HEK293 (cell line): ENCODE data around the gene HIC1.

Experiments used
- CTCF ChIA-PET: fragments of 350-600 bp; formaldehyde crosslinking; extraction: SDS; loops from one replicate; lab custom pipeline; 2021; ENCODE audit warnings: antibody characterized with exemption; lab: Yijun Ruan, JAX
- POLR2A ChIA-PET: fragments of 300-600 bp; formaldehyde crosslinking; extraction: SDS; loops from one replicate; lab custom pipeline; 2020; ENCODE audit warnings: antibody characterized with exemption, inconsistent platforms; lab: Yijun Ruan, JAX
- H3K27ac ChIP-seq: fragments of 200-500 bp; sonication (Bioruptor generic); 2 replicates; pipeline ENCODE4 v1.5.1; 2014; ENCODE audit warnings: low read depth, low read length, control low read depth, inconsistent platforms; ENCODE audit errors: extremely low read depth
- H3K36me3 ChIP-seq, 2 experiments: fragments of 200-500 bp in 1 of 2; sonication (Bioruptor generic) in 1 of 2; 1 replicate in 1 of 2; 2 replicates in 1 of 2; pipeline ENCODE4 v1.5.1; 2014 to 2017; ENCODE audit warnings: inconsistent platforms in 2 of 2, low read length in 2 of 2; ENCODE audit not compliant: control insufficient read depth in 2 of 2, insufficient read depth in 1 of 2
- H3K4me1 ChIP-seq: fragments of 200-500 bp; sonication (Bioruptor generic); 2 replicates; pipeline ENCODE4 v1.5.1; 2014; ENCODE audit warnings: mild to moderate bottlenecking, low read length, inconsistent platforms; ENCODE audit not compliant: control insufficient read depth, insufficient read depth
- H3K4me3 ChIP-seq: 2 replicates; pipeline ENCODE4 v1.5.1; 2011; ENCODE audit warnings: low read depth, mild to moderate bottlenecking, control low read depth, low read length, moderate library complexity
- H3K9me3 ChIP-seq: fragments of 200-500 bp; sonication (Bioruptor generic); 2 replicates; pipeline ENCODE4 v1.5.1; 2014; ENCODE audit warnings: low read depth, low read length, inconsistent platforms; ENCODE audit not compliant: control insufficient read depth, insufficient read depth
- KLF16 ChIP-seq: fragments of 450-650 bp; formaldehyde crosslinking; IDR thresholded peaks from 2 replicates; pipeline ENCODE4 v1.5.1; 2017; ENCODE audit warnings: missing biosample characterization, missing genetic modification characterization
- SALL2 ChIP-seq: fragments of 450-650 bp; formaldehyde crosslinking; IDR thresholded peaks from 2 replicates; pipeline ENCODE4 v1.5.0; 2017; ENCODE audit warnings: missing biosample characterization, mild to moderate bottlenecking, missing genetic modification characterization, borderline replicate concordance
- TCF7L2 ChIP-seq: IDR thresholded peaks from 2 replicates; pipeline ENCODE4 v1.6.1; 2011; ENCODE audit warnings: low read depth, mild to moderate bottlenecking, inconsistent platforms, low read length, moderate library complexity, borderline replicate concordance
- YY1 ChIP-seq: fragments of 450-650 bp; formaldehyde crosslinking; IDR thresholded peaks from 2 replicates; pipeline ENCODE4 v1.5.1; 2018; ENCODE audit warnings: missing biosample characterization, missing genetic modification characterization
- YY2 ChIP-seq: fragments of 450-650 bp; formaldehyde crosslinking; IDR thresholded peaks from 2 replicates; pipeline ENCODE4 v1.5.1; 2016; ENCODE audit warnings: missing biosample characterization, missing genetic modification characterization
- ZBTB20 ChIP-seq: fragments of 450-650 bp; formaldehyde crosslinking; IDR thresholded peaks from 2 replicates; pipeline ENCODE4 v1.5.1; 2016; ENCODE audit warnings: missing biosample characterization, missing genetic modification characterization
- ZBTB26 ChIP-seq: fragments of 450-650 bp; formaldehyde crosslinking; optimal IDR thresholded peaks from 2 replicates; pipeline ENCODE3; 2016; ENCODE audit warnings: missing biosample characterization, mild to moderate bottlenecking, missing genetic modification characterization
- ZFP69B ChIP-seq: fragments of 450-650 bp; formaldehyde crosslinking; IDR thresholded peaks from 2 replicates; pipeline ENCODE4 v1.5.1; 2016; ENCODE audit warnings: missing biosample characterization, missing genetic modification characterization
- ZNF10 ChIP-seq: fragments of 450-650 bp; formaldehyde crosslinking; IDR thresholded peaks from 2 replicates; pipeline ENCODE4 v1.5.1; 2017; ENCODE audit warnings: missing biosample characterization, missing genetic modification characterization
- ZNF175 ChIP-seq: fragments of 450-650 bp; formaldehyde crosslinking; IDR thresholded peaks from 2 replicates; pipeline ENCODE4 v1.5.1; 2016; ENCODE audit warnings: missing biosample characterization, missing genetic modification characterization
- ZNF18 ChIP-seq: fragments of 450-650 bp; formaldehyde crosslinking; IDR thresholded peaks from 2 replicates; pipeline ENCODE4 v1.5.1; 2016; ENCODE audit warnings: missing biosample characterization, missing genetic modification characterization
- ZNF214 ChIP-seq: fragments of 450-650 bp; formaldehyde crosslinking; IDR thresholded peaks from 2 replicates; pipeline ENCODE4 v1.5.1; 2017; ENCODE audit warnings: missing biosample characterization, mild to moderate bottlenecking, missing genetic modification characterization, borderline replicate concordance
- ZNF391 ChIP-seq: fragments of 450-650 bp; formaldehyde crosslinking; IDR thresholded peaks from 2 replicates; pipeline ENCODE4 v1.5.1; 2016; ENCODE audit warnings: low read depth, missing biosample characterization, missing genetic modification characterization, borderline replicate concordance
- ZNF621 ChIP-seq: fragments of 450-650 bp; formaldehyde crosslinking; IDR thresholded peaks from 2 replicates; pipeline ENCODE4 v1.5.1; 2017; ENCODE audit warnings: missing biosample characterization, missing genetic modification characterization
- ZNF629 ChIP-seq: fragments of 450-650 bp; formaldehyde crosslinking; IDR thresholded peaks from 2 replicates; pipeline ENCODE4 v1.5.1; 2017; ENCODE audit warnings: missing biosample characterization, missing genetic modification characterization
- ZNF664 ChIP-seq: fragments of 450-650 bp; formaldehyde crosslinking; IDR thresholded peaks from 2 replicates; pipeline ENCODE4 v1.5.1; 2016; ENCODE audit warnings: missing biosample characterization, missing genetic modification characterization
- ZNF692 ChIP-seq: fragments of 450-650 bp; formaldehyde crosslinking; IDR thresholded peaks from 2 replicates; pipeline ENCODE4 v1.5.1; 2016; ENCODE audit warnings: missing biosample characterization, missing genetic modification characterization
- ZNF843 ChIP-seq: fragments of 450-650 bp; formaldehyde crosslinking; IDR thresholded peaks from 2 replicates; pipeline ENCODE4 v1.5.1; 2016; ENCODE audit warnings: missing biosample characterization, missing genetic modification characterization
- TF ChIP-seq, protein P1 (sequence below): fragments of 450-650 bp; formaldehyde crosslinking; IDR thresholded peaks from 2 replicates; pipeline ENCODE4 v1.5.1; 2017; ENCODE audit warnings: missing biosample characterization, missing genetic modification characterization

Gene HIC1

GRCh38 chr17:2075336-2076086 is 20.6 kb downstream of the HIC1 start (continued):
- TF ChIP-seq ZNF214 (tag by site-specific recombination): no peak
- TF ChIP-seq ZNF629: no peak
- TF ChIP-seq ZNF843 (tag by site-specific recombination): no peak
- no peak for TF ChIP-seq KLF16 (tag by site-specific recombination)
- TF ChIP-seq ZNF18: no peak
- no peak for TF ChIP-seq TCF7L2

DNA sequence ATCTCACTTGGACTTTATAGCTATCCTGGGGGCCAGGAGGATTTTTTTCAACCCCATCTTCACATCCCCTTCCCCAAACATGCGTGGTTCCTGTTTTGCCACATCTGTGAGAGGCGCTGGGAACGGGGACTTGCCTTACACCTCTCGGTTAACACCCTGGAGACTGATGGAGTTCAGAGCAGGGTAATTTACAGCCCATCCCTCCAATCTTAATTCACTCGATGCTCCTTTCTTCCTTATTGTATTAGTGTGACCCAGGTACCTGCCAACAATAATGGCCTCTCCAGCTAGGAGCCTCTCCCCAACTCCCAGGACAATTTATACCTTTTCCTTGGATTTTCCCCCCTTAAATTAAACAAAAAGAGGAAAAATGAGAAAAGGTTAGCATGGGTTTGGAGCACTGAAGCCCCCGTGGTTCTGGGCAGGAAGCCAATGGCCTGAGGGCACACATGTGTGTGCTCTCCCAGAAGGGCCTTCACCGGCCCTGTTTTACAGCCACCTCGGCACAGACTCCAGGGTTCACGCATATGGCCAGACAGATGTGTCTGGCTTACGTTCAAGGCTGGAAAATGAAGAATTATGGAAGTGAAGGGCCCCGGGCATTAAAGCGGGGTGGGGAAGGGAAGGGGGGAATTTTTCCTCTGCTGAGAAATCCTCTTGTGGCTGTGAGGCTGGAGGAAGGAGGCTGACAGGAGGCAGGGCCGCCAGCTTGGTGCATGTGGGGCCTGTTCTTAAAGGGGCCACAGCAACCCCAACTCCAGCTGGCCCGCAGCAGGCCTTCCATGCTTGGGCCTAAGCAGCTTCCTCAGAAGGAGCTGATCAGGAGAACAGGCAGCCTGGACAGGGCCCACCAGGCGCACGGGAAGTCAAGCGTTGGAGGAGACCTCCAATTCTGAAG is 21.4 kb downstream of the HIC1 start:
- H3K27ac ChIP-seq: peak overlapping the region; percentile 42
- peaks cover 4 to 56% of the 10 kb centered on the region in 2 experiments; a peak in 2 of 3 replicates for H3K36me3 ChIP-seq
- ChIA-PET CTCF (interaction anchor here (0.5 to 3.8 kb wide), 7 partner anchors 9 to 317 kb away, joined by 3 to 18 read pairs (median 4); partner anchors contain the start of gene HIC1), POLR2A (no interaction called here)
- TF ChIP-seq ZNF692 (tag by site-specific recombination): peak; percentile 93
- peak; percentile 74 for TF ChIP-seq ZBTB20 (tag by site-specific recombination)
- no peak for TF ChIP-seq ZNF391 (tag by site-specific recombination)
- peak; percentile 88 for TF ChIP-seq ZFP69B (tag by site-specific recombination)
- TF ChIP-seq, all 188 proteins: peak for 3
- H3K4me1 ChIP-seq: peaks cover 3% of the 10 kb centered on the region; the same call in 1 of the 2 replicates
- no peaks in the 10 kb centered on the region for H3K9me3 ChIP-seq
- H3K4me3 ChIP-seq: no peak overlapping the region

- Histone ChIP-seq H3K27ac (peak overlapping the region; percentile 42; the same call in 1 of the 2 replicates), H3K4me3 (no peak overlapping the region), H3K36me3 (peaks cover 4 to 56% of the 10 kb centered on the region in 2 experiments; a peak in 2 of 3 replicates), H3K4me1 (peaks cover 3% of the 10 kb centered on the region; the same call in 1 of the 2 replicates)
- POLR2A ChIA-PET: no interaction called here
- CTCF ChIA-PET: interaction anchor here (0.5 to 3.8 kb wide), 4 partner anchors 12 to 316 kb away, joined by 4 to 18 read pairs (median 6); no protein-coding TSS in a partner anchor
- TF ChIP-seq SALL2 (tag by site-specific recombination): no peak
- TF ChIP-seq, all 188 proteins: peak for 0
- H3K9me3 ChIP-seq: no peaks in the 10 kb centered on the region
Measured at GRCh38 chr17:2077040-2077439, 22.1 kb downstream of the HIC1 start.

- Histone ChIP-seq H3K9me3 (no peaks in the 10 kb centered on the region), H3K4me1 (no peaks in the 10 kb centered on the region), H3K27ac (no peak overlapping the region), H3K4me3 (no peak overlapping the region), H3K36me3 (peaks cover 4 to 66% of the 10 kb centered on the region in 2 experiments; a peak in 2 of 3 replicates)
- POLR2A ChIA-PET: no interaction called here
- TF ChIP-seq ZNF621 (tag by site-specific recombination): no peak
- TF ChIP-seq, protein P1, sequence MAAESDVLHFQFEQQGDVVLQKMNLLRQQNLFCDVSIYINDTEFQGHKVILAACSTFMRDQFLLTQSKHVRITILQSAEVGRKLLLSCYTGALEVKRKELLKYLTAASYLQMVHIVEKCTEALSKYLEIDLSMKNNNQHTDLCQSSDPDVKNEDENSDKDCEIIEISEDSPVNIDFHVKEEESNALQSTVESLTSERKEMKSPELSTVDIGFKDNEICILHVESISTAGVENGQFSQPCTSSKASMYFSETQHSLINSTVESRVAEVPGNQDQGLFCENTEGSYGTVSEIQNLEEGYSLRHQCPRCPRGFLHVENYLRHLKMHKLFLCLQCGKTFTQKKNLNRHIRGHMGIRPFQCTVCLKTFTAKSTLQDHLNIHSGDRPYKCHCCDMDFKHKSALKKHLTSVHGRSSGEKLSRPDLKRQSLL (tag by site-specific recombination): no peak
- TF ChIP-seq YY2 (tag by site-specific recombination): no peak
- no peak for TF ChIP-seq ZNF175
- no peak for TF ChIP-seq ZNF10 (tag by site-specific recombination)
- no peak for TF ChIP-seq YY1
- TF ChIP-seq ZNF664: no peak
- TF ChIP-seq ZBTB26 (tag by site-specific recombination): no peak
- CTCF ChIA-PET: interaction anchor here (1.0 to 1.4 kb wide), 3 partner anchors 8 to 17 kb away, joined by 3 to 4 read pairs (median 3); no protein-coding TSS in a partner anchor
Measured at GRCh38 chr17:2081564-2081963, 26.7 kb downstream of the HIC1 start.
